Activated naive CD8-positive, alpha-beta T cell (primary cell): ENCODE data around the gene PARD3B.

Experiments used
- H3K27ac Mint-ChIP-seq: one replicate; pipeline ENCODE4 v1.8.0; 2021; ENCODE audit warnings: mixed read lengths
- H3K27me3 Mint-ChIP-seq: one replicate; pipeline ENCODE4 v1.8.0; 2021; ENCODE audit warnings: mixed read lengths
- H3K36me3 Mint-ChIP-seq: one replicate; pipeline ENCODE4 v1.8.0; 2021; ENCODE audit warnings: mixed read lengths
- H3K4me1 Mint-ChIP-seq: one replicate; pipeline ENCODE4 v1.8.0; 2021; ENCODE audit warnings: low read depth, mixed read lengths
- H3K4me3 Mint-ChIP-seq: one replicate; pipeline ENCODE4 v1.8.0; 2021; ENCODE audit warnings: mild to moderate bottlenecking, mixed read lengths
- H3K9me3 Mint-ChIP-seq: one replicate; pipeline ENCODE4 v1.8.0; 2021; ENCODE audit warnings: low read depth, mixed read lengths

PARD3B gene

DNA sequence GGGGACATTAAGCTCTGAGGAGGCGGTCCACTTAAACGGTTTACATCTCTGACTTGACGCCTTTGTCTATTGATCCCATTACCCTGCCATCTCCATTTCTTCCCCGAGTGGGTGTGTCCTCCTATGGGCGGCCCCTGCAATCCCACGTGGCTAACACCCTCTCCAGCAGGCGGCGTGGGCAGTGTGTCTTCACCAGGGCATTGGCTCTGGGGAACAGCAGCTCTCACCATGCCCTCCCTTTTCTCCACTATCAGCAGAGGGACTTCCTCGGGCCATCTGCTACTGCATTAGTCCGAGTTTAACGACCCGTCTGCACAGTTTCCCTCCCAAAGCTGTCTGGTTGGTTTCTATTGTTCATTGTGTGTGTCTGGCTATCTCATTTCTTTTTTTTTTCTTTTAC is 625.1 kb downstream of the PARD3B start:
- Mint-ChIP-seq H3K27ac (no peak overlapping the region), H3K4me1 (peaks cover 6% of the 10 kb centered on the region), H3K9me3 (peaks cover 4% of the 10 kb centered on the region), H3K27me3 (no peaks in the 10 kb centered on the region), H3K4me3 (no peak overlapping the region), H3K36me3 (no peaks in the 10 kb centered on the region)

DNA sequence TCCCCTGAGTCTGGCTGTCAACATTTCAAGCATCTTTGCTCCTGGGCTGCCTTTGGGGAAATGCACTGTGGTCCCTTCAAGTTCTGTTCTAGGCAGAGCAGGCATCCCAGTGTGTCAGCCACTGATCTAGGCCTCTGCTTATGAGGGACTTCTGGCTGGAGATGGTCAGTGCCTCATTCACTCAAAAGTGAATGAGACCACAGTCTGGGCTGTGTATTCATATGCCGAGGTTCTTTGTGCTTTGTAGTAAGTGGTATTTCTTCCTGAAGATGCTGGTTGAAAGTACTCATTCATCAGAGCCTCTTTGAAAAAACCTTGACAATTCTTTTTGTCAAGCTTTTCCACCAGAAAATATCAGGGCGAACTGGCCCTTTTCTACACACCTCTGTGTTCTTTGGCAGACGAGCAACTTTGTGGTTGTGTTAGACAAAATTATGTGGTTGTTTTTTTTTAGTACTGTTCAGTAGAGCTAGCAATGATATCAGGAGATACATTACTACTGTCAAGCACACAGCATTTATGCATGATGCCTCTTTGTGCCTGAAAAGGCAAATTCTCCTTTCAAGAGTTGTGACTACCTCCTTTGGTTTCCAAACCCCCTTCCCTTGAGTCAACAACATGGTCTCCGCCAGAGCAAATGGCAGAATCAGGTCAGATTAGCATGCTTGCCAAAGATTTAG is 626.1 kb downstream of the PARD3B start:
- Mint-ChIP-seq H3K9me3 (no peaks in the 10 kb centered on the region), H3K27ac (no peak overlapping the region), H3K36me3 (no peaks in the 10 kb centered on the region), H3K4me1 (peaks cover 6% of the 10 kb centered on the region), H3K27me3 (no peaks in the 10 kb centered on the region), H3K4me3 (no peak overlapping the region)

DNA sequence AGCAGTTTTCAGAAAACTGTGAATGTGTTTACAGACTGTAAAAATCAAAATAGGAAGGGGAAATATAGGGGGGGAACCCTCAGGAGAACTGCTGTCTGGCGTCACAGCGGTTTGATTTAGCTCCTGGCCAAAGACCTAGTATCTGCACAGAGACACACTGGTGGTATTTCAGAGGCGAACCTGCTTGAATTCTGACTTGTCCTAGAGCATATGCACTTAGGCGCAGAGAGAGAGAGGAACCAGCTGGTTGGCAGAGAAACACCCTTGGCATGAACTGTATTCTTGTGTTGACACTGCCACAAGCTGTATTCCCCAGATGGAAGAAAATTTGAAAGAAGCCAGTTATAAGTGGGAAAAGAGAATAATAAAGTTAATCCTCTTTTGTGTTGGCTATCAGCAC is 630.6 kb downstream of the PARD3B start:
- Mint-ChIP-seq H3K4me1 (no peaks in the 10 kb centered on the region), H3K36me3 (no peaks in the 10 kb centered on the region), H3K27me3 (no peaks in the 10 kb centered on the region), H3K4me3 (no peak overlapping the region), H3K9me3 (no peaks in the 10 kb centered on the region), H3K27ac (no peak overlapping the region)

DNA sequence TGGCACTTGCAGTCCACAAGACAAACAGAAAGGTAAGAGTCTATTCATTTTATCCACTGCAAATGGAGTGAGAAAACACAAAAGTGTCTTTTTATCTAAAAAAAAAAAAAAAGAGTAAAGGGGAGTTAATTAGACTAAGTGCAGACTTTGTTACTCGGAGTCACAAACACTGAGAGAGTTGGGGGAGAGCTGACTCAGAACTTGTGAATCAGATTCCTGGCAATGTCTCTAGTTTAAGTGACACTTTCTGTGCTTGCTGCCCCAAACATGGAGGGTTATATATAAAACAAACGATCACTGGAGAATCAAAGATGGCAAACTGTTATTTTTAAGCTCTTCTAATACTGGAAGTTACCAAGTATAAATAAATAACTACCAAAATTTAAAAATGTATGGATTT is 631.3 kb downstream of the PARD3B start:
- H3K9me3 Mint-ChIP-seq = no peaks in the 10 kb centered on the region
- no peaks in the 10 kb centered on the region for H3K4me1 Mint-ChIP-seq
- H3K36me3 Mint-ChIP-seq = peaks cover 2% of the 10 kb centered on the region

DNA sequence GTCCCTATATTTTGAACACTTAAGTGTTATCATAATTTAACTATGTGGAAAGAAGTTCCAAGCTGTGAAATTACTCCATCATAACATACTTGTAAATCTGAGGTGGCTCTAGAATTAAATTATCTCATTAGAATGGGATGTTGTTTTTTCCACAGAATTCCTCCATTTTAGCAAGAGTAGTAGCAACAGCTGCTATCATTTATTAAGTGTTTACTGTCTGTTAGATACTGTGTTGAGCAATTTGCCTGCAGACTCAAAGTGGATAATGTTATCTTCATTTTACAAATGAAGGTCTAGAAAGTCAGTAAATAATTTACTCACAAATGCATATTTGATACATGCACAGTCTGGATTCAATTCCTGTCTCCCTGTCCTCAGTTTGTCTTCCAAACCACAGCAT is 632.3 kb downstream of the PARD3B start:
- Mint-ChIP-seq H3K27me3 (no peaks in the 10 kb centered on the region), H3K4me1 (no peaks in the 10 kb centered on the region), H3K4me3 (no peak overlapping the region), H3K27ac (no peak overlapping the region), H3K36me3 (peaks cover 2% of the 10 kb centered on the region), H3K9me3 (no peaks in the 10 kb centered on the region)

More for the DNA sequence above, 631.3 kb downstream of the PARD3B start:
- Mint-ChIP-seq H3K27ac (no peak overlapping the region), H3K27me3 (no peaks in the 10 kb centered on the region), H3K4me3 (no peak overlapping the region)

DNA sequence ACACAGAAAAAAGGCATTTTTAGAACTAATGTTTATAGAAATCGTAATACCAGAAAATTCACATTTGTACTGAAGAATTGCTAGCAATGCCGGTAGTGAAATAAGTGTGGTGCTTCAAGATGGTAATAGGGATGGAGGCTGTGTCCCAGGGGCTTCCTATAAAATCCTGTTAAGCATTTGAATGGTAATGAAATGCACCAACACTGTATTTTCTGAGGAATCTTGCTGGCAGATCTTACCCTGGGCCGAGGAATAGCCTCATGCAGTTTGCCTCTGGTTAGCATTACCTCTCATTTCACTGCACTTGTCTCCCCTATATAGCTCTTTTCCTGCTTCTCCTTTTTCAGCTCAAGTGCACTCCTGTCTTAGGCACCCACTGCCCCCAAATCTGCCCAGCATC is 635.5 kb downstream of the PARD3B start:
- Mint-ChIP-seq H3K4me3 (no peak overlapping the region), H3K36me3 (peaks cover 2% of the 10 kb centered on the region), H3K4me1 (no peaks in the 10 kb centered on the region), H3K9me3 (no peaks in the 10 kb centered on the region), H3K27me3 (no peaks in the 10 kb centered on the region), H3K27ac (no peak overlapping the region)

DNA sequence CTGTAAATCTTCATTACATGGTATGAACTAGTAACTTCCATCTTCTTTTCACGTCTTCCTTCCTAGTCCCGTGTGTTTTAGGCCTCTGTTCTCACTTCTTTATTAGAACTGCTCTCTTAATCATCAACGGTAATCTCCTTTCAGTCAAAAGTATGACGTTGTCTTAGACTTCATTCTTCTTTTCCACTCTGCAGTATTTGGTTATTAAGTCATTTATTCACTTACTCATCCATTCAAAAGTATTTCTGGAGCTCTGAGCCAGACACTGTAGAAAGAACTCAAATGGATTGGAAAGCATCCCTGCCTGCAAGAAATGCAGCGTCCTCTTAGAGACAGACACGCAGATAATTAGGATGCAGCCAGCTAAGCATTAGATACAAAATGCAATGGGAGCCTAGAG is 642.5 kb downstream of the PARD3B start:
- Mint-ChIP-seq H3K4me3 (no peak overlapping the region), H3K27ac (no peak overlapping the region), H3K9me3 (no peaks in the 10 kb centered on the region), H3K4me1 (peaks cover 1% of the 10 kb centered on the region), H3K36me3 (no peaks in the 10 kb centered on the region), H3K27me3 (no peaks in the 10 kb centered on the region)

DNA sequence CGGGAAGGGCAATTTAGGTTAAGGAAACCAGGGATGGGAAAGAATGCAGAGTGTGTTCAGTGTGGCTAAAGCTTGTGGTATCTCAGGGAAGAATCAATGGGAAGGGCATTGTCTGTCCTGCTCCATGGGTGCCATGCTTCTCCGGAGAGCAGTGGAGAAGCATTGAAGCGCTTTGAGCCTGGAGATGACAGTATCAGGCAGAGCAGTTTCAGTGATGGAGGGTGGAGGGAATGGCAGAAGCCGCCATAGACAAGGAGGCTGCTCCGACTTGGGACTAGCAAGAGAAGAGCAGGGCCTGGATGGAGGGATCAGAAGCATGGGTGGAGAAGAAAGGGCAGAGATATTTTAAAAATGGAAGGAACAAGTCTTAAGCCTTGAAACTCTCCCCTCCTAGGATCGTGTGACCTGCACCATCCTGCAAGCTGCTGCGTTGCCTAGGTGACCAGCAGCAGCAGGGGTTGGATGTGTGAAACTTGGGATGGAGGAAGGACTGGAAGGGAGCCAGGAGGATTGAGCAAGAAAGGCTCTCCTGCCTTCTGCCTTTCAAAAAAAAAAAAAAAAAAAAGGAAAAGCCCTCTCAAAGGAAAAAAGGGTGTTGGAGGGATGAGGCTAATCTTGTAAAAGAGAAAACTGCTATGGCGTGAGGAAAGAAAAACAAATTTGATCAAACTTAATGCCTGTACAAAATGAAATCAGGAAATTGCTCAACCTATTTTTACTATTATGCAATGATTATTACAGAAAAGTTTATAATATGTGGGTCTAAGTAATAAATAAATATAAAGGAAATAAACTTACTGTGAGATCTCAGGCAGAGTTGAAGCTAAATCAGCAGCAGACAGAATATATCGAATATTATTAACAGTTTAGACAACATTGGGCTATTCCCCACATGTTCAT is 643.2 kb downstream of the PARD3B start:
- Mint-ChIP-seq H3K27me3 (no peaks in the 10 kb centered on the region), H3K4me1 (peaks cover 1% of the 10 kb centered on the region), H3K36me3 (no peaks in the 10 kb centered on the region), H3K27ac (no peak overlapping the region), H3K4me3 (no peak overlapping the region), H3K9me3 (no peaks in the 10 kb centered on the region)

DNA sequence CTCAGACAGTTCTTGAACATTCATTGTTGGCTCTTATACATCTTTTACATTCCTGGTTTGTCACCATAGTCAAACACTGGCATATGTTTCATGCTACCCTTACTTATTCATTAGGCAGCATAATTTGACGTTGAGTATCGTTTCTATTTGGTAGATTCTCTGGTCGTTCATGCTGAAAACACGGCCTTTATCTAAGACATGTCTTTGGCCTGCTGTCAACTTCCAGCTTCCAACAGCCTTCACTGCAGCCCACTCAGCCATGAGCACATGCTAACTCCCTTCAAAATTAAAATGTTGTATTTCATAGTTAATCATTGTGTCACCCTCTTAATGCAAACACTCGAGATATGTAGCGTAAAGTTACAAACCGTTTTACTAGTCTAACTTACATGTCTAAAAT is 644.0 kb downstream of the PARD3B start:
- Mint-ChIP-seq H3K36me3 (no peaks in the 10 kb centered on the region), H3K4me1 (peaks cover 1% of the 10 kb centered on the region), H3K9me3 (no peaks in the 10 kb centered on the region), H3K27ac (no peak overlapping the region), H3K4me3 (no peak overlapping the region), H3K27me3 (no peaks in the 10 kb centered on the region)

DNA sequence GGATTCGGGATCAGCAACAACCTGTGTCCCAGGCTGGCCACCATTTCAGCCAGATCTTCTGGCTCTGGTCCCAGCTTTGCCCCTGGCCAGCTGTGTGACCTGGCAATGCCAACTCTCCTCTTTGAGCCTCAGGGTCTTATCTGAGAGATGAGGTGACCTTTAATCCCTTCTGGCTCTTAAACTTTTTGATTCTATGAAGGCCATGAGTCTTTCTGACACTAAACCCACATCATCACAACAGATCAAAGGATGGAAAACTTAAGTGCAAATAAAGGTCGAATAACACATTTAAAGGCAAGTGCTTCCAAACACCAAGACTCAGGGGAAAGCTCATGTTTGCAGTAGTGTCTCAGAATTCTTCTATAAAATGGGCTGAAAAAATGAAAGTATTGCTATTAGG is 645.3 kb downstream of the PARD3B start:
- Mint-ChIP-seq H3K4me1 (peaks cover 1% of the 10 kb centered on the region), H3K36me3 (no peaks in the 10 kb centered on the region), H3K27ac (no peak overlapping the region), H3K27me3 (no peaks in the 10 kb centered on the region), H3K4me3 (no peak overlapping the region), H3K9me3 (no peaks in the 10 kb centered on the region)

DNA sequence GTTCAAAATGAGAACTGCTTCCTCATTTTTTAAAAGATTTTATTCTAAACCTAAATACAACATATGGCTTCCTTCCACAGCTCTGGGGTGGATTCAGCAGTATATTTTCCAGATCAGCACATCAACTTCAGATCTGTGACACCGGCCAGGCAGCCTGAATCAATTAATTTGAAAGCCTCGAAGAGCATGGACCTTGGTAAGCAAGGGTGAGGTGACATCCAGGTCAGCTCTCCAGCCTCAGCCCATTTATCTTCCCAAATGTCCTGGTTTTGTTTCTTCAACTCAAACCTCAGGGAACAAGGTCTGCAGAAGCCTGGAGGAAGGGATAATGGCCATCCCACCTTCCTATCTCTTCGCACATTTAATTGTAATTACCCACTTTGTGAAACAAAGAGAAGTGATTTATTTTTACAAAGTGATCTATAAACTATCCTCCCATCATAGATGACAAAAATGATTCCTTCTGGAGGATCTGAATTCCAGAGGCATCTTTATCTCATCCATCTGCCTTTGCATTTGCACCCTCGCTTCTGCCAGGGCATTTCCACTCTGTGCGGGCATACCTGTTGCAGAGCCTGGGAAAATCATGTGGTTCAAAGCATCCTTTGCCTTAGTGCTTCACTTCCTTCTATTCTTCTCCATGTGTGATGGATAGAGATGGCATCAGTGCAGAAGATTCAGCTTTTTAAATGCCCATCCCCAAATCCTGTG is 648.0 kb downstream of the PARD3B start:
- Mint-ChIP-seq H3K9me3 (no peaks in the 10 kb centered on the region), H3K4me1 (peaks cover 8% of the 10 kb centered on the region), H3K36me3 (no peaks in the 10 kb centered on the region), H3K27me3 (no peaks in the 10 kb centered on the region), H3K4me3 (no peak overlapping the region), H3K27ac (no peak overlapping the region)

DNA sequence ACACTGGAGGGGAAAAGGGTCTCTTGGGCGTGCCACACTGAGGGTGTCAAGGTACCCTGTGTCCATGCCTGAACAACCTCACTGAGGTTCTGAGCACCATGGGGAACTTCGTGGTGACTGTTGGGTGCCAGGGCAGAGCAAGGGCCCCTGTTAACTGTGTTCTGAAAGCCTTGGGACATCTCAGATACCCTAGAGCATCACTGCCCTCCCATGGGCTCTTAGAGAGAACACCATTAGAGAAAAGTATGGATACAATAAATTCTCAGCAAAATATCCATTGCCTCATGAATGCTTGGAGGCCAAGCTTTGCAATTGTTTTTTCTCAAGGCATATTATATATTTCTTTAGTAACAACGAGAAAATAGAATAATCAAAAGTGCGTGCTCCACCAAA is 648.6 kb downstream of the PARD3B start:
- Mint-ChIP-seq H3K4me3 (no peak overlapping the region), H3K36me3 (no peaks in the 10 kb centered on the region), H3K27me3 (no peaks in the 10 kb centered on the region), H3K9me3 (no peaks in the 10 kb centered on the region), H3K4me1 (peaks cover 9% of the 10 kb centered on the region), H3K27ac (no peak overlapping the region)

DNA sequence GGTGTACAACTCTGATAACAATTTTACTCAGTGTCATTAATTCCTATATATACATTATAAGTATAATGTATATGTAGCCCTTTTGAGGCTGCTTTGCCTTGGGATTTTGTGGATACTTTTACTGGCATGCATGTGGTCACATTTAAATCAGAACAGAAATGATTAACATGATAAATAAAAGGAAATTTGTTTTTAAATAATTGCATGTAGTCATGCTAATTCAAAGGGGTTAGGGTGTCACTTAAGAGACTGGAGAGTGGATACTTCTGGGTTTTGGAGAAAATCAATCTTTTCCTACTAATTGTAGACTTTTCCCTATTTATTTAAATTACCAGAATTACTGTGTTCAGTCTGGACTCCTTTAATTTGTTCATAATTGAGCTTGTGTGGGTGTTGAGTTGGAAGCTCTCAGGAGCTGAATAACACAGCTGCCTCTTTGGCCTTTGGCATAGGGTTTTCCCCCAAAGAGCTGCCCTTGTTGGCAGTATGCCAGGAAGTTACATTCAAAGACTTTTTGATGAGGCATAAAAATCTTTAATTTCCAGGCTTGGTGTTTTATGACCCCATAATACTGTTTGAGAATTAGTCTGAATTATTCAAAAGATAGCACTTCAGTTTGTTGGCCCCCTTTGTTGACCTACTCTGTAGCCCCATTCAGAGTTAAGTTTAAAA is 652.3 kb downstream of the PARD3B start:
- Mint-ChIP-seq H3K9me3 (no peaks in the 10 kb centered on the region), H3K4me3 (no peak overlapping the region), H3K27me3 (no peaks in the 10 kb centered on the region), H3K36me3 (no peaks in the 10 kb centered on the region), H3K27ac (peak overlapping the region; percentile 64), H3K4me1 (peaks cover 7% of the 10 kb centered on the region)

DNA sequence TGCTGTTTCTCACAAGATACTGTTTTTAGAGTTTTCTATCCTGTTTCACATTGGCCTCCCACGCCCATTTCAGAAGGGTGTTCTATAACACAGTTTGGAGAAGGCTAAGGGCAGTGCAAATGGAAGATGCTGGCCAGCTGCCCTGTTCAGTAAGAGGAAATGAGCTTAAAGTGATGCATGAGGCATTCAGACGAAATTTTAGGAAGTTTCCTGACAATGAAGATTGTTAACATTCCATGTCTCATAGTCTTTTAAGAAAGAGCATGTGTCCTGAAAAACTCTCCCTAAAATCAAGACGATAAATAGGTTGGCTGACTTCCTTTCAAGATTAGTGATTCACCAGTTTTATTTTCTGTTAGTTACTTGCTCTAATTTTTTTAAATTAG is 652.9 kb downstream of the PARD3B start:
- H3K27me3 Mint-ChIP-seq = no peaks in the 10 kb centered on the region
- peaks cover 7% of the 10 kb centered on the region for H3K4me1 Mint-ChIP-seq

More for the DNA sequence above, 652.9 kb downstream of the PARD3B start:
- H3K9me3 Mint-ChIP-seq = no peaks in the 10 kb centered on the region
- H3K27ac Mint-ChIP-seq = peak overlapping the region; percentile 64
- H3K4me3 Mint-ChIP-seq = no peak overlapping the region
- no peaks in the 10 kb centered on the region for H3K36me3 Mint-ChIP-seq
